H1 (cell line): ENCODE measurements around the gene GLYR1. TPM values are rescaled to one million over a fixed set of nuclear protein-coding genes. Genes with fewer than 3 reads are reported as not detected.

Source experiments
- CTCF ChIA-PET: fragments of 300-600 bp; sonication (Branson Sonifier 250); formaldehyde crosslinking; loops from one replicate; lab custom pipeline; 2021; ENCODE audit not compliant: partially characterized antibody; lab: Charles Lee
- POLR2A ChIA-PET: fragments of 300-600 bp; sonication (Branson Sonifier 250); formaldehyde crosslinking; loops from one replicate; lab custom pipeline; 2021; ENCODE audit warnings: inconsistent platforms; ENCODE audit not compliant: partially characterized antibody; lab: Charles Lee
- DNase-seq, 2 experiments: peaks; one replicate each; pipeline versions ENCODE4 v3.0.0 to v3.0.0-alpha.2; 2010 to 2022; ENCODE audit warnings: low spot score in 2 of 2, low read depth in 1 of 2, mixed read lengths in 1 of 2
- FAIRE-seq: peaks from 2 replicates; lab custom pipeline; 2011; peaks lifted over from hg19 to GRCh38; lab: Jason Lieb, UNC
- H2AFZ ChIP-seq: 2 replicates; pipeline ENCODE4 v1.8.1; 2012; ENCODE audit warnings: low read length, inconsistent platforms
- H2AK5ac ChIP-seq: 2 replicates; pipeline ENCODE4 v1.6.1; 2013; ENCODE audit warnings: low read depth, low read length
- H2BK120ac ChIP-seq: replicated peaks from 2 replicates; pipeline ENCODE3; 2013; ENCODE audit warnings: low read depth, low read length, inconsistent platforms
- H2BK12ac ChIP-seq: 2 replicates; pipeline ENCODE4 v1.6.1; 2013; ENCODE audit warnings: low read depth, low read length
- H2BK15ac ChIP-seq: 2 replicates; pipeline ENCODE4 v1.6.1; 2013; ENCODE audit warnings: low read length
- H2BK20ac ChIP-seq: 2 replicates; pipeline ENCODE4 v1.6.1; 2013; ENCODE audit warnings: low read length
- H2BK5ac ChIP-seq: 2 replicates; pipeline ENCODE4 v1.6.1; 2013; ENCODE audit warnings: low read depth, low read length
- H3K14ac ChIP-seq: 2 replicates; pipeline ENCODE4 v1.6.1; 2013; ENCODE audit warnings: inconsistent platforms; ENCODE audit not compliant: insufficient read length
- H3K18ac ChIP-seq: 2 replicates; pipeline ENCODE4 v1.6.1; 2013; ENCODE audit warnings: low read length; ENCODE audit errors: extremely low read depth
- H3K23ac ChIP-seq: 2 replicates; pipeline ENCODE4 v1.6.1; 2013; ENCODE audit warnings: inconsistent platforms; ENCODE audit not compliant: insufficient read length
- H3K23me2 ChIP-seq: 2 replicates; pipeline ENCODE4 v1.6.1; 2013; ENCODE audit warnings: low read depth, low read length
- H3K27ac ChIP-seq: 2 replicates; pipeline ENCODE4 v1.6.1; 2011; ENCODE audit warnings: low read depth, low read length, inconsistent platforms
- H3K27me3 ChIP-seq, 4 experiments: replicated peaks in 1 of 4; 1 replicate in 1 of 4; 2 replicates in 3 of 4; pipeline versions ENCODE4 v1.6.1 to v1.8.1; 2011 to 2013; ENCODE audit warnings: low read length in 3 of 4, mild to moderate bottlenecking in 3 of 4, inconsistent platforms in 2 of 4, mixed read lengths in 2 of 4, moderate library complexity in 1 of 4; ENCODE audit not compliant: control insufficient read depth in 3 of 4, insufficient read depth in 3 of 4; ENCODE audit errors: extremely low read depth in 1 of 4
- H3K36me3 ChIP-seq, 4 experiments: 2 replicates each; pipeline versions ENCODE4 v1.6.1 to v1.8.1; 2011 to 2013; ENCODE audit warnings: mild to moderate bottlenecking in 4 of 4, low read length in 3 of 4, moderate library complexity in 2 of 4, control low read depth in 1 of 4, inconsistent platforms in 1 of 4; ENCODE audit not compliant: insufficient read depth in 4 of 4, control insufficient read depth in 2 of 4
- H3K4ac ChIP-seq: replicated peaks from 2 replicates; pipeline ENCODE3; 2013; ENCODE audit warnings: low read length, low read depth, mixed read lengths, inconsistent platforms; ENCODE audit not compliant: insufficient read length
- H3K4me1 ChIP-seq, 4 experiments: replicated peaks in 1 of 4; 1 replicate in 1 of 4; 2 replicates in 3 of 4; pipeline versions ENCODE4 v1.6.1 to v1.8.1; 2011 to 2013; ENCODE audit warnings: low read length in 3 of 4, inconsistent platforms in 2 of 4, mixed read lengths in 1 of 4; ENCODE audit not compliant: insufficient read depth in 4 of 4, control insufficient read depth in 3 of 4
- H3K4me2 ChIP-seq, 2 experiments: 2 replicates each; pipeline versions ENCODE4 v1.6.1 to v1.8.1; 2011 to 2013; ENCODE audit warnings: low read depth in 2 of 2, low read length in 2 of 2, control low read depth in 1 of 2, inconsistent platforms in 1 of 2, mild to moderate bottlenecking in 1 of 2; ENCODE audit not compliant: insufficient read depth in 1 of 2
- H3K4me3 ChIP-seq, 4 experiments: fragments of 200-600, 300-600 bp in 1 of 4; sonication (generic), shearing (Covaris generic), sonication (Bioruptor Twin) in 1 of 4; 2 replicates each; pipeline versions ENCODE4 v1.5.1 to v1.8.1; 2011 to 2016; ENCODE audit warnings: low read length in 4 of 4, low read depth in 3 of 4, control low read depth in 2 of 4, inconsistent platforms in 2 of 4, mild to moderate bottlenecking in 2 of 4, mixed read lengths in 1 of 4, moderate library complexity in 1 of 4; ENCODE audit not compliant: insufficient read depth in 2 of 4; ENCODE audit errors: extremely low read depth in 1 of 4
- H3K56ac ChIP-seq: replicated peaks from 2 replicates; pipeline ENCODE3; 2013; ENCODE audit warnings: low read depth, mild to moderate bottlenecking, mixed read lengths, low read length, inconsistent platforms; ENCODE audit not compliant: insufficient read length
- H3K79me1 ChIP-seq: 2 replicates; pipeline ENCODE4 v1.6.1; 2013; ENCODE audit warnings: low read depth, low read length, control low read depth
- H3K79me2 ChIP-seq, 2 experiments: 2 replicates each; pipeline versions ENCODE4 v1.6.1 to v1.8.1; 2012 to 2013; ENCODE audit warnings: low read length in 2 of 2, mild to moderate bottlenecking in 2 of 2, inconsistent platforms in 1 of 2; ENCODE audit not compliant: insufficient read depth in 2 of 2, control insufficient read depth in 1 of 2
- H3K9ac ChIP-seq, 4 experiments: replicated peaks in 1 of 4; 1 replicate in 1 of 4; 2 replicates in 3 of 4; pipeline versions ENCODE4 v1.6.1 to v1.8.1; 2011 to 2013; ENCODE audit warnings: low read depth in 3 of 4, low read length in 3 of 4, control low read depth in 2 of 4, mild to moderate bottlenecking in 2 of 4, moderate library complexity in 2 of 4, inconsistent platforms in 1 of 4; ENCODE audit errors: extremely low read depth in 1 of 4
- H3K9me3 ChIP-seq, 2 experiments: 2 replicates each; pipeline versions ENCODE4 v1.6.1 to v1.8.1; 2012 to 2013; ENCODE audit warnings: mild to moderate bottlenecking in 2 of 2, moderate library complexity in 2 of 2, control low read depth in 1 of 2, inconsistent platforms in 1 of 2, low read depth in 1 of 2, low read length in 1 of 2, mixed read lengths in 1 of 2; ENCODE audit not compliant: insufficient read depth in 2 of 2
- H4K20me1 ChIP-seq, 2 experiments: replicated peaks in 1 of 2; 2 replicates each; pipeline versions ENCODE3 to v1.8.1; 2011 to 2013; ENCODE audit warnings: inconsistent platforms in 2 of 2, low read length in 2 of 2, mild to moderate bottlenecking in 1 of 2; ENCODE audit not compliant: insufficient read depth in 2 of 2, control insufficient read depth in 1 of 2
- H4K5ac ChIP-seq: 2 replicates; pipeline ENCODE4 v1.6.1; 2013; ENCODE audit warnings: low read length, low read depth, mixed read lengths, inconsistent platforms; ENCODE audit not compliant: insufficient read length
- H4K8ac ChIP-seq: 2 replicates; pipeline ENCODE4 v1.8.0; 2013; ENCODE audit warnings: mild to moderate bottlenecking, moderate library complexity, low read length, inconsistent platforms; ENCODE audit not compliant: insufficient read depth; ENCODE audit errors: extremely low read depth
- H4K91ac ChIP-seq: replicated peaks from 2 replicates; pipeline ENCODE3; 2013; ENCODE audit warnings: low read length, mixed read lengths, inconsistent platforms; ENCODE audit not compliant: insufficient read length
- ASH2L ChIP-seq: fragments of 200-600, 300-600 bp; sonication (generic); IDR thresholded peaks from one replicate; pipeline ENCODE4 v1.7.1; 2017; ENCODE audit warnings: low read length
- BACH1 ChIP-seq: IDR thresholded peaks from 2 replicates; pipeline ENCODE4 v1.6.1; 2012; ENCODE audit warnings: low read length, improper control_type of control experiment
- CREB1 ChIP-seq: IDR thresholded peaks from 2 replicates; pipeline ENCODE4 v1.6.1; 2012; ENCODE audit warnings: inconsistent platforms
- GTF2F1 ChIP-seq: IDR thresholded peaks from 2 replicates; pipeline ENCODE4 v1.6.1; 2012; ENCODE audit warnings: low read depth, low read length, improper control_type of control experiment, borderline replicate concordance
- HDAC2 ChIP-seq, 2 experiments: fragments of 300-600 bp in 1 of 2; sonication (generic) in 1 of 2; IDR thresholded peaks; 2 replicates each; pipeline ENCODE4 v1.6.1; 2011 to 2012; ENCODE audit warnings: low read depth in 2 of 2, low read length in 2 of 2, mild to moderate bottlenecking in 2 of 2, moderate library complexity in 2 of 2, borderline replicate concordance in 1 of 2, inconsistent platforms in 1 of 2
- KDM4A ChIP-seq: IDR thresholded peaks from one replicate; pipeline ENCODE4 v1.7.1; 2012; ENCODE audit warnings: low read depth, mild to moderate bottlenecking, moderate library complexity, low read length, inconsistent platforms; ENCODE audit not compliant: severe bottlenecking
- PHF8 ChIP-seq: fragments of 200-600 bp; sonication (generic); conservative IDR thresholded peaks from 2 replicates; pipeline ENCODE4 v1.7.1; 2012; ENCODE audit warnings: low read depth, mild to moderate bottlenecking, inconsistent platforms, low read length, moderate library complexity
- POU5F1 ChIP-seq: IDR thresholded peaks from 2 replicates; pipeline ENCODE4 v1.6.1; 2011; ENCODE audit warnings: low read depth, mild to moderate bottlenecking, low read length, moderate library complexity
- SAP30 ChIP-seq: fragments of 300-600 bp; sonication (generic); IDR thresholded peaks from 2 replicates; pipeline ENCODE4 v1.7.1; 2012; ENCODE audit warnings: low read length, moderate library complexity, mild to moderate bottlenecking, inconsistent platforms; ENCODE audit not compliant: insufficient read depth, insufficient replicate concordance
- SIN3A ChIP-seq, 2 experiments: IDR thresholded peaks in 1 of 2; conservative IDR thresholded peaks in 1 of 2; 2 replicates each; pipeline ENCODE4 v1.6.1; 2011 to 2012; ENCODE audit warnings: low read length in 2 of 2, improper control_type of control experiment in 1 of 2, low read depth in 1 of 2, mild to moderate bottlenecking in 1 of 2
- SP4 ChIP-seq: IDR thresholded peaks from 2 replicates; pipeline ENCODE4 v1.6.1; 2012; ENCODE audit warnings: low read length, inconsistent platforms
- WGBS, 2 experiments: shearing (Covaris generic) in 1 of 2; methylation state at CpG; one replicate each; pipeline versions ENCODE4 v1.1.6 to v1.1.7; 2013 to 2015; ENCODE audit warnings: low lambda C conversion rate in 2 of 2, mixed read lengths in 2 of 2, inconsistent platforms in 1 of 2, low coverage in 1 of 2, missing lambda C conversion rate in 1 of 2; ENCODE audit not compliant: insufficient replicate concordance in 2 of 2, insufficient coverage in 1 of 2, insufficient read length in 1 of 2; ENCODE audit errors: extremely low coverage in 1 of 2, missing lambda C conversion rate in 1 of 2; 5-methylcytosine and 5-hydroxymethylcytosine counted together
- polyA plus RNA-seq, 7 experiments: library from polyadenylated mRNA; depleted of rRNA in 3 of 7; stranded (reverse) in 5 of 7; unstranded in 2 of 7; fragments of >200 nt in 5 of 7; fragments of 200-250 nt in 2 of 7; gene quantifications; 1 replicate in 5 of 7; 2 replicates in 1 of 7; 4 replicates in 1 of 7; pipeline versions ENCODE4 v1.2.1 to v1.2.3, GENCODE V29; 2011 to 2013; ENCODE audit warnings: missing spikeins in 2 of 7, mixed read lengths in 2 of 7
- total RNA-seq: library from RNA; stranded (reverse); fragmentation: NEBNext Ultra II Directional; extraction: Animal tissue kit (Norgen Biotek cat#: 25700); gene quantifications from 2 replicates; pipeline ENCODE4 v1.2.1, GENCODE V29; 2021

GLYR1 gene
- total and polyA plus RNA-seq, 2 of the 8 experiments (the other 6 are each of a cell fraction or from before 2014, with no cell fraction given): 50.2 to 115 TPM

- no peak overlapping the region for H4K5ac ChIP-seq
- H3K23me2 ChIP-seq: peaks cover 9% of the 10 kb centered on the region
- no peak overlapping the region for H2BK12ac ChIP-seq
- DNase-seq: no peak
- H3K56ac ChIP-seq: peak overlapping the region; percentile 64
- no peak overlapping the region for H3K14ac ChIP-seq
- POLR2A ChIA-PET: interaction anchor here (0.8 to 2.4 kb wide), 7 partner anchors 10 to 154 kb away, joined by 3 to 12 read pairs (median 6); partner anchors contain the start of genes ANKS3, DNAAF8, NUDT16L1 and PPL
- H2BK120ac ChIP-seq: no peak overlapping the region
- H4K20me1 ChIP-seq: peaks cover 15 to 24% of the 10 kb centered on the region in 2 experiments
- no peaks in the 10 kb centered on the region for H3K9me3 ChIP-seq
- peaks cover 3 to 11% (median 5%) of the 10 kb centered on the region in 4 experiments; a peak in 6 of 7 replicates for H3K4me1 ChIP-seq
- TF ChIP-seq CREB1: no peak
- TF ChIP-seq KDM4A: peak; percentile 77
- TF ChIP-seq BACH1: no peak
- peak; percentile 52 for TF ChIP-seq PHF8
- no peak for TF ChIP-seq SP4
- TF ChIP-seq GTF2F1: no peak
- 0 out of 4 replicates have a peak, but pooled peaks of 1 of the 2 experiments have one; percentile 72 for TF ChIP-seq HDAC2 (IDR thresholded peaks at IDR 0.05; ENCODE audit: borderline replicate concordance in 1 of 2, low read depth in 2 of 2, low read length in 2 of 2)
- peak; percentile 87 for TF ChIP-seq SAP30
- 0 out of 4 replicates have a peak, but pooled peaks of 1 of the 2 experiments have one; percentile 43 for TF ChIP-seq SIN3A (conservative IDR thresholded peaks at IDR 0.05 in 1 of 2, IDR thresholded peaks at IDR 0.05 in 1 of 2; ENCODE audit: low read depth in 1 of 2, low read length in 2 of 2)
- TF ChIP-seq ASH2L: peak; percentile 5
- TF ChIP-seq POU5F1: no peak
- H3K23ac ChIP-seq: no peak overlapping the region
- CTCF ChIA-PET: no interaction called here
- H3K4me2 ChIP-seq: peak overlapping the region; percentile 95
- 4% methylated on average over 34 of the region's 83 CpGs; no CpG with 5 or more reads in 1 of the 2 experiments for WGBS, 2 experiments
- no peak overlapping the region for H2BK15ac ChIP-seq
- H4K8ac ChIP-seq: peak overlapping the region; percentile 87; the same call in 1 of the 2 replicates
- FAIRE-seq: no peak
- H2BK5ac ChIP-seq: no peak overlapping the region
- peaks cover 10% of the 10 kb centered on the region for H3K79me1 ChIP-seq
- H3K79me2 ChIP-seq: peaks cover 21 to 75% of the 10 kb centered on the region in 2 experiments
- no peak overlapping the region for H3K18ac ChIP-seq
- peak overlapping the region; percentile 50; the same call in 1 of the 2 replicates for H3K27ac ChIP-seq
- H3K36me3 ChIP-seq: peaks cover 10 to 27% (median 19%) of the 10 kb centered on the region in 4 experiments; a peak in 7 of 8 replicates
- H4K91ac ChIP-seq: no peak overlapping the region
- peak overlapping the region; percentile 58 to 87 (median 72) for H3K9ac ChIP-seq
- no peak overlapping the region for H2BK20ac ChIP-seq
- H2AK5ac ChIP-seq: no peak overlapping the region
- no peak overlapping the region for H3K4ac ChIP-seq
- no peak overlapping the region for H2AFZ ChIP-seq
- peak overlapping the region; percentile 88 to 95 (median 90) for H3K4me3 ChIP-seq
- H3K27me3 ChIP-seq: no peaks in the 10 kb centered on the region
These were observed 893 bp upstream of the GLYR1 start for GRCh38 chr16:4847774-4848587.
